ENCODE measurements around the gene OSBPL5.

Gene OSBPL5

DNA sequence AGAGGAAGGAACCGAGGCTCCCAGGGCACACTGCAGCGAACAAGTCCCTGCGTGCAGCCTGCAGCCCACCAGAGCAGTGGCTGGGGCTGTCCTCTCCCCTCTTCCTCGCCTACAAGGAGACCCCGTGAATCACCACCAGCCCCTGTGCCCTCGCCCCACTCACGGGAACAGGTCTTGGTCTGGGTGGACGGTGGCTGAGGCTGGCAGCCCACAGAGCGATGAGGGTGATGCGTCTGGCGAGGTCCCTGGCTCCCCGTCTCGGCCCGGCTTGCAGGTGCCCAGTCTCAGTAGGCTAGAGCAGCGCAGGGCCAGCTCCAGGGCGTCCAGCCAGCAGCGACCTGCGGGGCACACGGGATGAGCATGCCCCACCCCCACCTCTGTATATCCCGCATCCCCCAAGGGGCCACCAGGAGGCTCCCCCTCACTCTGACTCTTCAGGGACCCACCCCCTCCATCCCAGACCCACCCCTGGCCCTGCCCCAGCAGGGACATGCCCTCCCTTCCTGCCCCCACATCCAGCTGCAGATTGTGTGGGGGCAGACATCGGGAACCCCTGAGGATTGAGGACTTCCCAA lies 57.4 kb downstream of the OSBPL5 start:
- Histone ChIP-seq H3K36me3 (ENCODE audit: control insufficient read depth in 1 of 2, insufficient read depth in 2 of 2, low read length in 2 of 2) (peaks cover 0 to 8% of the 10 kb centered on the region in 2 donors), H3K4me1 (ENCODE audit: control insufficient read depth in 1 of 2, insufficient read depth in 2 of 2, low read length in 2 of 2) (no peaks in the 10 kb centered on the region), H3K9ac (ENCODE audit: low read depth in 1 of 2, low read length in 2 of 2) (no peak overlapping the region), H3K9me3 (ENCODE audit: control insufficient read depth in 1 of 2, low read length in 2 of 2) (no peaks in the 10 kb centered on the region), H3K4me3 (ENCODE audit: low read depth in 1 of 2, low read length in 2 of 2) (no peak overlapping the region), H3K27ac (ENCODE audit: low read depth, low read length) (no peak overlapping the region), H3K27me3 (ENCODE audit: control insufficient read depth in 1 of 2, insufficient read depth in 2 of 2, low read length in 2 of 2) (no peaks in the 10 kb centered on the region)

DNA sequence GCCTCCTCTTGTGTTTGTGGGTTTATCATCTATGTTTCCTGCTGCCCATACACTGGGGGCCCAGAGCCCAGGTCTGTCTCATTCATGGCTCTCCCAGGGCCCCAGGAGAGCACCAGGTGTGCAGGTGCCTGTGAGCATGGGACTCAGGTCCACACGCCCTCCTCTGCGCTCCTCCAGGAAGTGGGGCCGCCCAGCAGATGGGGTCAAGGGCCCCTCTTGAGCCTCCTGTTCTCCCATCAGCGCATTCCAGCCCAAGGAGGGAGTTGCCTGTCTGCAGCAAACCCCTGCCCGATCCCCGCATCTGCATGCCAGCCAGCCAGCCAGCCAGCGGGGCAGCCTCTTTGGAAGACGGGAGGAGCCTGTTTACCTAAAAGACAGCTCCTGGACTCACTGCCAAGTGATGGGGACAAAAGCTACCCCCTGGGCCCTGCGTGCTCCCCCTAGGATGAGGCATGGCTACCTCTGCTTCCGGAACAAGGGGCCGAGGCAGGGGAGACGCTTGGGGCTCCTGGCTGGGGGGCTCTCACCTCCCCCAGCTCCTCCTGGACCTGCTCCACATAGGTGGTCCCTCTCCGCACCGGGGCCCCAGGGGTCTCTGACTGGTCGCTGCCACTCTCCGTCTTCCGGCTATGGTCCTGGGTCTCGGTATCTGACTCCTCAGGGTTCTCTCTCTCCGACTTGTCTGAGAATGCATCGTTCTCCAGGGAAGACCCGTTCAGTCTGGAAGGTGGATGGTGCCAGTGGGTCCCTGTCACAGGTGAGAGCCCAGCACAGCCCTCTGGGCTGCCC lies 58.2 kb downstream of the OSBPL5 start:
- Histone ChIP-seq H3K4me1 (ENCODE audit: control insufficient read depth in 1 of 2, insufficient read depth in 2 of 2, low read length in 2 of 2) (no peaks in the 10 kb centered on the region), H3K36me3 (ENCODE audit: control insufficient read depth in 1 of 2, insufficient read depth in 2 of 2, low read length in 2 of 2) (peaks cover 0 to 8% of the 10 kb centered on the region in 2 donors), H3K27me3 (ENCODE audit: control insufficient read depth in 1 of 2, insufficient read depth in 2 of 2, low read length in 2 of 2) (no peaks in the 10 kb centered on the region), H3K4me3 (ENCODE audit: low read depth in 1 of 2, low read length in 2 of 2) (no peak overlapping the region), H3K27ac (ENCODE audit: low read depth, low read length) (no peak overlapping the region), H3K9ac (ENCODE audit: low read depth in 1 of 2, low read length in 2 of 2) (no peak overlapping the region), H3K9me3 (ENCODE audit: control insufficient read depth in 1 of 2, low read length in 2 of 2) (no peaks in the 10 kb centered on the region)

DNA sequence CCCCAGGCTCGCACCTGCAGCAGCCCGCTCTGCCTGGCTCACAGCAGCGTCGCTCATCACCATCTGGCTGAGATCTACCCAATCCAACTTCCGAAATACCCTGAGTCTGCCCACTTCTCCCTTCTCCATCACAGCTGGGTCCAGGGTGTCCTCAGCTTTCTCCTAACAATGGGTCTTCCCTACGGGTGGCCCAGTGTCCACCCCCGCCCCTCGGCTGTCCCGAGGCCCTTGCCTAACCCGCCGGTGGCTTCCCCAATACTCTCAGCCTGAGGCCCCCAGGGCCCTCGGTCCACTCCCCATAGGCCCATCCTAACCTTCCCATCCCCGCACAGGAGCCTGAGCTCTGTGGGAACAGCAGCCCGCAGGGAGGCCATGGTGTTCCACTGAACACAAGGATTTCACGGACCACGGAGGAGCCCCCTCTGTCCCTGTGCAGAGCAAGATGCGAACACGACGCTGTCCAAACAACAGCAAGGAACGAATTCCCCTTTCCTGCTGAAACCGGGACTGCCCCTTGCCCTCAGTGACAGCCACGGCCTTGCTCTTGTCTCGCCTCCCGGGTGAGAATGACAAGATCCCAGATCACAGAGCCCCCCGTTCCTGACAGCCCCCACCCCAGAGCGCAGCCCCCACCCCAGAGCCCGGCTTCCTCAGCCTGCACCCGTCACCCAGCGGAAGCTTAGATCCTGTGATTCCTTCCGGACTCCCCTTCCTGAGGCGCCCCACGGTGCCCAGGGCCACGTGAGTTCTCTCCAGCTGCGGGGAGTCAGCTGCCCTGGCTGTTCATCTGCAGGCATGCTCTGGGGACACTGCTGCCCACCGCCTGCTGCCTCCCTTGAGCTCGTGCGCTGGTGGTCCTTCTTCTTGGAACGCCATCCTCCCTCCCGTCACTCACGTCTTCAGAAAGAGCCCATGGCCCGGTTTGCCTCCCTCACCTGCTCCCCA lies 59.0 kb downstream of the OSBPL5 start:
- Histone ChIP-seq H3K9ac (ENCODE audit: low read depth in 1 of 2, low read length in 2 of 2) (no peak overlapping the region), H3K27me3 (ENCODE audit: control insufficient read depth in 1 of 2, insufficient read depth in 2 of 2, low read length in 2 of 2) (no peaks in the 10 kb centered on the region), H3K9me3 (ENCODE audit: control insufficient read depth in 1 of 2, low read length in 2 of 2) (no peaks in the 10 kb centered on the region), H3K36me3 (ENCODE audit: control insufficient read depth in 1 of 2, insufficient read depth in 2 of 2, low read length in 2 of 2) (peaks cover 0 to 8% of the 10 kb centered on the region in 2 donors), H3K4me1 (ENCODE audit: control insufficient read depth in 1 of 2, insufficient read depth in 2 of 2, low read length in 2 of 2) (no peaks in the 10 kb centered on the region), H3K27ac (ENCODE audit: low read depth, low read length) (no peak overlapping the region), H3K4me3 (ENCODE audit: low read depth in 1 of 2, low read length in 2 of 2) (no peak overlapping the region)

DNA sequence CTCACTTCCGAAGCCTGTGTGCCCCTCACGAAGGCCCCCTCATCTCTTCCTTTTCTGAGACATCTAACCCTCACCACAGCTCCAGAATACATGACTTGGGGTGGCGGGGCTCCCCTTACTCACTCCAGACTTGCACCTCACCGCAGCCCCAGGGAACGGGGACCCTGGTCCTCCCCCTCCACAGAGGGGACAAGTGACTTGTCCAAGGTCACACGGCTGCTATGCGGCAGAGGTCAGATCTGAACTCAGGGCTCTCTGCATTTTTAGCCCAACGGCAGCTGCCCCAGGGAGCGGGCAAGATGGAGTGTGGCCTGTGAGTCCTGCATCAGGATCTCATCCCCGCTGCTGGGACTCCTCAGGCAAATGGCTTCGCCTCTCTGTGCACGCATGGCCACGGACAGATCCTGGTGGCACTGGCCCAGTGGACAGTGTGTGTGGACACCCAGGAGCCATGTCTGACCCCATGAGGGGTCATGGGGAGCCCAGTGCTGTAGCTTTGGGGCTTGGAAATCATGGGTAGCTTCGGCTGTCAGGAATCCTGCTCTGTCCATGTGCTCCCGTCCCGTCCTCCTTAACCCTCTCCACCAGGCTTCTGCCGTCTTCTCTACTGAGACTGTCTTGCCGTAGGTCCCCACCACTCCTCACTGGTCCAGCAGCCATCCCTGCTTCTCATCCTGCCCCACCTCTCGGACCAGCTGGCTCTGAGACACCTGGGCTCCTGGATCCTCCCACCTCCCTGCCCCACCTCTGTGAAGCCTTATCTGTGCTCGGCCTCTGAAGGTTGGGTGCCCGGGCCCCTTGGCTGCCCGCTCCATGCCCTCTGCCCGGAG lies 59.9 kb downstream of the OSBPL5 start:
- Histone ChIP-seq H3K27me3 (ENCODE audit: control insufficient read depth in 1 of 2, insufficient read depth in 2 of 2, low read length in 2 of 2) (no peaks in the 10 kb centered on the region), H3K36me3 (ENCODE audit: control insufficient read depth in 1 of 2, insufficient read depth in 2 of 2, low read length in 2 of 2) (peaks cover 0 to 11% of the 10 kb centered on the region in 2 donors)

DNA sequence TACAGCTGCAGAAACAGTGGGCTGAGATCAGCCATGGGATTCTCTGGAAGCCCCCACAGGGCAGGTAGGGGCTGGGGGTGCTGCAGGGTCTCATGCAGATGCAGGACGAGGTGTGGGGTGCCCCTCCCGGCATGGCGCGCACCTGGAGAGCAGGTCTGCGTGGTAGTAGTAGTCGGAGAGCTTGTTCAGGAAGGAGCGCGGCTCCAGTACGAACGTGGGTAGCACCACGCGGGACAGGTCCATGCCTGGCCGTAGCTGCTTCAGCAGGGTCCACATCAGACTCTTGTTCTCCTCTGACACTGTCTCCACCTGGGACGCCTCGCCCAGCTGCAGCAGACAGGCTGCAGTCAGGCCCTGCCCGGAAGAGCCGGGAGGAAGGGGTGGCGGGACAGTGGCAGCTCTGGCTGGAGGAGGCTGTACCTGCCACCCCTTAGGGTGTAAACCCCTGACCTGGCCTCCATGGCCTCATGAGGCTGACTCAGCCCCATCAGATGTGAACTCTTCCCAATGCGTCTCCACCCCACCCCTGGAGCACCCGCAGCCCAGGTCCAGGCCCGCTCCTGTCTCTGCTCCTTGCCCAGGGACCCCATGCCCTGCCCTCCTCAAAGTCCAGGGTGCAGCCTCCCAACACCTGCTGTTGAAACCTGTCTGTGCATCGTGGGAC lies 60.9 kb downstream of the OSBPL5 start:
- Histone ChIP-seq H3K4me1 (ENCODE audit: control insufficient read depth in 1 of 2, insufficient read depth in 2 of 2, low read length in 2 of 2) (no peaks in the 10 kb centered on the region), H3K9me3 (ENCODE audit: control insufficient read depth in 1 of 2, low read length in 2 of 2) (no peaks in the 10 kb centered on the region), H3K4me3 (ENCODE audit: low read depth in 1 of 2, low read length in 2 of 2) (no peak overlapping the region), H3K27ac (ENCODE audit: low read depth, low read length) (no peak overlapping the region), H3K27me3 (ENCODE audit: control insufficient read depth in 1 of 2, insufficient read depth in 2 of 2, low read length in 2 of 2) (no peaks in the 10 kb centered on the region), H3K9ac (ENCODE audit: low read depth in 1 of 2, low read length in 2 of 2) (no peak overlapping the region), H3K36me3 (ENCODE audit: control insufficient read depth in 1 of 2, insufficient read depth in 2 of 2, low read length in 2 of 2) (peaks cover 0 to 18% of the 10 kb centered on the region in 2 donors)

More for the DNA sequence above, 59.9 kb downstream of the OSBPL5 start:
- no peak overlapping the region for H3K27ac ChIP-seq (ENCODE audit: low read depth, low read length)
- no peaks in the 10 kb centered on the region for H3K4me1 ChIP-seq (ENCODE audit: control insufficient read depth in 1 of 2, insufficient read depth in 2 of 2, low read length in 2 of 2)
- no peak overlapping the region for H3K9ac ChIP-seq (ENCODE audit: low read depth in 1 of 2, low read length in 2 of 2)
- no peaks in the 10 kb centered on the region for H3K9me3 ChIP-seq (ENCODE audit: control insufficient read depth in 1 of 2, low read length in 2 of 2)
- H3K4me3 ChIP-seq (ENCODE audit: low read depth in 1 of 2, low read length in 2 of 2), result no peak overlapping the region

DNA sequence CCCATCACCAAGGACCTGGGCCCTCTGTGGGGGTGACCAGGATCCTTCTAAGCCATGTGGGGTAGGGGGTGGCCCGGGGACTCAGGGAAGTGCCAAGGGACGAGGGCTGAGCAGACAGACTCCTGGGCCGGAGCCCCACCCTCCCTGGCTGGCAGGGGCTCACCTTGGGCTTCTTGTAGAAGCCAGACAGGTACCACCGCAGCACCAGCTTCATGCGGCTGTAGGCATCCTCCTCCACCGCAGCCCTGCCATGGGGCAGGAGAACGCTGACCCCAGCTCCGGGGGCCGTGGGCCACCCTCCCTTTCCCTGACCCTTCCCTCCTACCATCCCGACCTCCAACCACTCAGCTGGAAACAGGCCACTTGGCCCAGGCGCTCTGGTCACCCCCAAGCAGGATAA lies 62.0 kb downstream of the OSBPL5 start:
- Histone ChIP-seq H3K9me3 (ENCODE audit: control insufficient read depth in 1 of 2, low read length in 2 of 2) (no peaks in the 10 kb centered on the region), H3K27me3 (ENCODE audit: control insufficient read depth in 1 of 2, insufficient read depth in 2 of 2, low read length in 2 of 2) (no peaks in the 10 kb centered on the region), H3K27ac (ENCODE audit: low read depth, low read length) (no peak overlapping the region), H3K4me1 (ENCODE audit: control insufficient read depth in 1 of 2, insufficient read depth in 2 of 2, low read length in 2 of 2) (no peaks in the 10 kb centered on the region), H3K36me3 (ENCODE audit: control insufficient read depth in 1 of 2, insufficient read depth in 2 of 2, low read length in 2 of 2) (peaks cover 0 to 21% of the 10 kb centered on the region in 2 donors), H3K4me3 (ENCODE audit: low read depth in 1 of 2, low read length in 2 of 2) (no peak overlapping the region), H3K9ac (ENCODE audit: low read depth in 1 of 2, low read length in 2 of 2) (no peak overlapping the region)

DNA sequence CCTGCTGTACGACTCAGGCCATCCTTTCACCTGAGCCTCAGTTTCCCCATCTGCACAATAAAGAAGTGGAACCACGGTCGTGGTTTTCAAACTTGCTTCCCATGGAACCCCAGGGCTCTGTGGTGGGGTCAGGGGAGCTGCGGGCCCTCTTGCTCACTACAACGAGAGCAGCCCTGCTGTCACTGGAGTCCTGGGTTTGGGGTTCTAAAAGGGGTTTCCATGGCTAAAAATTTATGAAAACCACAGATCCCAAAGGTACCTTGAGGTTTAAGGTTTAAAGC lies 62.5 kb downstream of the OSBPL5 start:
- Histone ChIP-seq H3K27me3 (ENCODE audit: control insufficient read depth in 1 of 2, insufficient read depth in 2 of 2, low read length in 2 of 2) (no peaks in the 10 kb centered on the region), H3K36me3 (ENCODE audit: control insufficient read depth in 1 of 2, insufficient read depth in 2 of 2, low read length in 2 of 2) (peaks cover 0 to 21% of the 10 kb centered on the region in 2 donors), H3K9me3 (ENCODE audit: control insufficient read depth in 1 of 2, low read length in 2 of 2) (no peaks in the 10 kb centered on the region), H3K4me3 (ENCODE audit: low read depth in 1 of 2, low read length in 2 of 2) (no peak overlapping the region), H3K27ac (ENCODE audit: low read depth, low read length) (no peak overlapping the region), H3K9ac (ENCODE audit: low read depth in 1 of 2, low read length in 2 of 2) (no peak overlapping the region), H3K4me1 (ENCODE audit: control insufficient read depth in 1 of 2, insufficient read depth in 2 of 2, low read length in 2 of 2) (no peaks in the 10 kb centered on the region)

DNA sequence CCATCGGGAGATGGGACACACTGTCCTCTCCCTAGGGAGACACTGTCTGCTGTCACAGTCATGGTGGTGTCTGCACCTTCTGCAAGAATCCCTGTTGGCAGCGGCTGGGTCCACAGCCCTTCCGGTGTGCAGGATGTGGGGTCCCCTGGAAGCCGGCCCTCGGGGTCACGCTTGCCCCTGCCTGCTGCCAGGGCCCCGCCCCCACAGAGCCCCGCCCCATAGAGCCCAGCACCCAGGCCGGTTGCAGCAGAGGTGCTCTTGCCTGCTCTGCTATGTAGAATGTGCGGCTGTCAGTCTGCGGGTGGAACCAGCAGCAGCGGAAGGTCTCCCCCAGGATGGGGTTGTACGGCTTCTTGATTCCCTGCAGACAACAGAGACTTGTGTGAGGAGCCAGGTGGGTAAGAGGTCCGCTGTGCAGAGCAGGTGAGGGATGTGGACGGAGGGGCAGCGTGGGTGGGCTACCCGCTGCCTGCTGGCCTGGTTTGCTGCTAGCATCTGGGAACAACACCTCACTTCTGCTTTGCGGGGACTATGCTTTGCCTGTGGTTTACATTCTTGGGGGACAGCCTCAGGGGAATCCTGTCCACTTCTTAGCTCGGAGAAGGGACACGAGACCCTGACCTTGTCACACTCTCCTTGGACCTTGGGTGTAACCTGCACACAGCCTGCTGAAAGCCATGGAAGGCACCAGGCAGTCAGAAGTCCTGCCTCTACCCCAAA lies 63.0 kb downstream of the OSBPL5 start:
- H3K27ac ChIP-seq (ENCODE audit: low read depth, low read length), result no peak overlapping the region
- H3K9me3 ChIP-seq (ENCODE audit: control insufficient read depth in 1 of 2, low read length in 2 of 2), result no peaks in the 10 kb centered on the region
- H3K27me3 ChIP-seq (ENCODE audit: control insufficient read depth in 1 of 2, insufficient read depth in 2 of 2, low read length in 2 of 2), result no peaks in the 10 kb centered on the region
- H3K4me1 ChIP-seq (ENCODE audit: control insufficient read depth in 1 of 2, insufficient read depth in 2 of 2, low read length in 2 of 2), result no peaks in the 10 kb centered on the region
- H3K36me3 ChIP-seq (ENCODE audit: control insufficient read depth in 1 of 2, insufficient read depth in 2 of 2, low read length in 2 of 2), result peaks cover 0 to 21% of the 10 kb centered on the region in 2 donors
- no peak overlapping the region for H3K9ac ChIP-seq (ENCODE audit: low read depth in 1 of 2, low read length in 2 of 2)
- no peak overlapping the region for H3K4me3 ChIP-seq (ENCODE audit: low read depth in 1 of 2, low read length in 2 of 2)

DNA sequence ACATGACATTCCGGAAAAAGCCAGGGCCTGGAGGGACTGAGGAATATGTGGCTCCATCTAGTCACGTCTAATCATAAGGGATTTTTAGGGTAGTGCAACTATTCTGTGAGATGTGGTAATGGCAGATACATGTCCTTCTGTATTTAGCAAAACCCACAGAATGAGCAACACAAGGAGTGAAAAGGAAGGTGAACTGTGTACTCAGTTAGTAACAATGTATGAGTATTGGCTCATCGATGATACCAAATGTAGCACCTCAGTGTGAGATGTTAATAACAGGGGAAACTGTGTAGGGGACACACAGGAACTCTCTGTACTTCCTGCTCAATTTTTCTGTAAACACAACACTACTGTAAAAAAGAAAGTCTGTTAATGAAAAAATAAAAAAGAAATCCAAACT lies 65.9 kb downstream of the OSBPL5 start:
- H3K27me3 ChIP-seq (ENCODE audit: control insufficient read depth in 1 of 2, insufficient read depth in 2 of 2, low read length in 2 of 2), result no peaks in the 10 kb centered on the region
- H3K4me1 ChIP-seq (ENCODE audit: control insufficient read depth in 1 of 2, insufficient read depth in 2 of 2, low read length in 2 of 2), result no peaks in the 10 kb centered on the region
- H3K27ac ChIP-seq (ENCODE audit: low read depth, low read length), result no peak overlapping the region
- H3K4me3 ChIP-seq (ENCODE audit: low read depth in 1 of 2, low read length in 2 of 2), result no peak overlapping the region
- H3K9ac ChIP-seq (ENCODE audit: low read depth in 1 of 2, low read length in 2 of 2), result no peak overlapping the region
- no peaks in the 10 kb centered on the region for H3K9me3 ChIP-seq (ENCODE audit: control insufficient read depth in 1 of 2, low read length in 2 of 2)
- H3K36me3 ChIP-seq (ENCODE audit: control insufficient read depth in 1 of 2, insufficient read depth in 2 of 2, low read length in 2 of 2), result peaks cover 2 to 15% of the 10 kb centered on the region in 2 donors

Measured in duodenal mucosa (tissue), 2 donors.